NCI-H774 (cell line): Measurements from ENCODE around the gene INO80.

ENCODE experiments used
- DNase-seq: peaks from one replicate; lab custom pipeline; 2025; lab: John Stamatoyannopoulos, UW

Gene INO80

GRCh38 chr15:40944510-40945296, 171.4 kb downstream of the INO80 start:
- DNase-seq = peak; percentile 78

GRCh38 chr15:40943764-40944365, 172.2 kb downstream of the INO80 start:
- DNase-seq = no peak

DNA sequence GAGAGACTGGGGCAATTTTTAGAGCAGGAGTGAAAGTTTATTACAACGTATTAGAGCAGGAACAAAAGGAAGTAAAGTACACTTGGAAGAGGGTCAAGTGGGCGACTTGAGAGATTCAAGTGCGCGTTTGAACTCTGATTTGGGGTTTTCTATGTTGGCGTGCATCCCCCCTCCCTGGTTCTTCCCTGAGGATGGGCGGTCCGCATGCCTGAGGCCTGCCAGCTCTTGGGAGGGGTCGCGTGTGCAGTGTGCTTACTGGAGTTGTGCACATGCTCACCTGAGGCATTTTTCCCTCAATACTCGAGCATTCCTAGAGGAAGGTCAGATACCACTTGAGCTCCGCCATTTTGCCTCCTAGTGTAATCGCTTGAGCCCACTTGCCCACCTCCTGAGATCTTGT, 173.2 kb downstream of the INO80 start:
- no peak for DNase-seq

GRCh38 chr15:40942337-40942854, 173.7 kb downstream of the INO80 start:
- DNase-seq = no peak

DNA sequence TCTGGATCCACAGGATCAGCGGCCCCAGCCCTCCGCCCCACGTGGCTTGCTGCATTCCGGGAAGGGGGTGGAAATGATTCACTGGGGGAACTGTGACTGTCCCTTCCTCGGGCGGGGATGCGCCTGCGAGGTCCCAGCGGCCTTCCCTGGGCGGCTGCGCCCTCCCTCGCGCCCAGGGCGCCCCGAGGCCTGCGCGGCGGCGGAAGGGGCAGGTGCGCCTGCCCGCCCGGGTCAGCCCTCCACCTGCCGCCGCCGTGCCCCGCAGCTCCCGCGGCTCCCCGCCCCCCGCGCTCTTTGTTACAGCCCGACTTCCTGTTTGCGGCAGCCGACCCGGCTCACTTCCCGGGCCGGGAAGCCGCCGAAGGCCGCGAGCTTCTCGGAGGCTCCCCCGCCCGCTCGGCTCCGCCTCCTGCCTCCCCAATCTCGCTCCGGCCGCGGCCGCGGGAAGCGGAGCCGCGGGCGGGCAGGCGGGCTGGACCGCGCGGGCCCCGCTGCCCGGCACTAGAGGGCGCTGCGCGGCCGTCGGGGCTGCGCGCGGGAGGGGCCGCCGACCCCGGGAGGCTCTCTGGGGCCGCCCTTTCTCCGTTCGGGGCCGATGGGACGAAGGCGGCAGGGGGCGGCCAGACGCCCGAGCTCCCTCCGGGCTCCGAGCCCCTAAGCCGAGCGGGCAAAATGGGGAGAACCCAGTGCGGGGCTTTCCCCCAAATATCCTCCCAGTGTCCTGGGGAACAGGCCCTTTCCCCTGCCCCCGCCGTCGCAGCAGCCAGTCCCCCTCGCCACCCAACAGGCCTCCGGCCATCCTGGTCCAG, 174.3 kb downstream of the INO80 start:
- DNase-seq = peak; percentile 77

DNA sequence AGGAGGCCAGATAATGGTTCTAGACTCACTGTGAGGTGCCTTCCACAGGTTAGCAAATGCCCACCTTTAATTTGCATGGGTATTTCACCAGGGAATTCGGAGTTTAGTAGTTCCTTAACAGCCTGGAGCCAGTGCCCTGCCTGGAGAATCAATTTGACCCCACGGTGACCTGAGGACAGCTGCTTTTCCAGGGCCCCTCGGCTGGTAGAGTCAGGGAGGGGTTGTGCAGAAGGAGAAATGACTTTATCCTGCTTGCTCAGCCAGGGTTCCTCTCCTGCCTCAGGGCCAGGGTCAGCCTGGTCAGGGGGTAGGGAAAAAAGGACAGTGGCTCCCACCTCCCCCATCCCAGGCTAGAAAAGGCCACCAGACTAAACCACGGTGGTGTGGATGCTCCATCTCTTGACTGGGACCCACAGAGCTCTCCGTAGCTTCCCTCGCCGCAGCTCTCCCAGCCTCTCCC, 175.0 kb downstream of the INO80 start:
- no peak for DNase-seq

GRCh38 chr15:40940296-40940801, 175.7 kb downstream of the INO80 start:
- no peak for DNase-seq

GRCh38 chr15:40938536-40938870, 177.6 kb downstream of the INO80 start:
- no peak for DNase-seq

DNA sequence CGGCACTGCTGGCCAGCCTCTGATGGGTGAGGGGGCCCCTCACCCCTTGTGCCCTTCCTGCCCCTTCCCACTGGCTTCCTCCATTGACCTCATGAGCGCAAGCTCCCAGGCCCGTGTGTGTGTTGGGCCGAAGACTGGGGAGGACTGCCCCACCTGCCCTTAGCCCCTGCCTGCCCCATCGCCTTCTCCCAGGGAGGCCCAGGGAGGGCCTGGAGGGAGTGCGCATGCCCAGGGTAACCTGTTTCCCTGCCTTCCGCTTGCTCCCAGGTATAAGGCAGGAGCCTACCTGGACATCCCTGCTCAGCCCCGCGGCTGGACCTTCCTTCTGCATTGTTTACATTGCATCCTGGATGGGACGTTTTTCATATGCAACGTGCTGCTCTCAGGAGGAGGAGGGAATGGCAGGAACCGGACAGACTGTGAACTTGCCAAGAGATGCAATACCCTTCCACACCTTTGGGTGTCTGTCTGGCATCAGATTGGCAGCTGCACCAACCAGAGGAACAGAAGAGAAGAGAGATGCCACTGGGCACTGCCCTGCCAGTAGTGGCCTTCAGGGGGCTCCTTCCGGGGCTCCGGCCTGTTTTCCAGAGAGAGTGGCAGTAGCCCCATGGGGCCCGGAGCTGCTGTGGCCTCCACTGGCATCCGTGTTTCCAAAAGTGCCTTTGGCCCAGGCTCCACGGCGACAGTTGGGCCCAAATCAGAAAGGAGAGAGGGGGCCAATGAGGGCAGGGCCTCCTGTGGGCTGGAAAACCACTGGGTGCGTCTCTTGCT, 178.1 kb downstream of the INO80 start:
- no peak for DNase-seq

DNA sequence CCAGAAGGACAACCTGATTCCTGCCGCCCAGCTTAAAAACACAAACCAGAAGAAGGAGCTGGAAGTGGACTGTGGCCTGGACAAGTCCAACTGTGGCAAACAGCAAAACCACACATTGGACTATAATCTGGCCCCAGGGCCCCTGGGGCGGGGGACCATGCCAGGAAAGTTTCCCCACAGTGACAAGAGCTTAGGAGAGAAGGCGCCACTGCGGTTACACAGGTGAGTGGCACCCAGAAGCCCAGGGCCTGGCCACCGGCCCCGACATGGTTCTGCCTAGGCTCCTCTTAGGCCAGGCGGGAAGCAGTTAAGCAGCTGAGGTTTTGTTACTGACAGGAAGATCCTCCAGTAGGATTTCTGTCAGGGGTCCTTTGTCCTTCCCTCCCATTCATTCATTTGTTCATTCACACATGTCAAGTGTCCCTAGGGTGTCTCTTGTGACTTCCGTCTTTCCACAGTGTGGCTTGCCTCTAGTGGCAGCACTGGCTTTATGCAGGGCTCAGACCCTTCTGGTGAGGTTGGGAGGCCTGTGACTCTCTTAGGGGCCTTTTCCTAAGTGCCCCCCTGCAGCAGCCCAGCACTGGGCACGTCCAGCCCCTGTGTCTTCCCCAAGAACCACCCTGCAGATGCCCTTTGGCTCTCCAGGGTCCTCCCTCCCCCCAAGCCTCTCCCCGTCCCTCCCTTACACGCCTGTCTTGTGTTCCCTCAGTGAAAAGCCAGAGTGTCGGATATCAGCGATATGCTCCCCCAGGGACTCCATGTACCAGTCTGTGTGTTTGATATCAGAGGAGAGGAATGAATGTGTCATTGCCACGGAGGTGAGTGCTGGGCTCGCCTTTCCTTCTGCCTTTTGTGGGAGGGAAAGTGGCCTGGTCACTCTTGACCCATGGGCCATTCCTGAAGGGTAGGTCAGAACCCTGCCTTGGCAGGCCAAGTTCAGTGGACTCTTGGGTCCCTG, 179.1 kb downstream of the INO80 start:
- DNase-seq = no peak

DNA sequence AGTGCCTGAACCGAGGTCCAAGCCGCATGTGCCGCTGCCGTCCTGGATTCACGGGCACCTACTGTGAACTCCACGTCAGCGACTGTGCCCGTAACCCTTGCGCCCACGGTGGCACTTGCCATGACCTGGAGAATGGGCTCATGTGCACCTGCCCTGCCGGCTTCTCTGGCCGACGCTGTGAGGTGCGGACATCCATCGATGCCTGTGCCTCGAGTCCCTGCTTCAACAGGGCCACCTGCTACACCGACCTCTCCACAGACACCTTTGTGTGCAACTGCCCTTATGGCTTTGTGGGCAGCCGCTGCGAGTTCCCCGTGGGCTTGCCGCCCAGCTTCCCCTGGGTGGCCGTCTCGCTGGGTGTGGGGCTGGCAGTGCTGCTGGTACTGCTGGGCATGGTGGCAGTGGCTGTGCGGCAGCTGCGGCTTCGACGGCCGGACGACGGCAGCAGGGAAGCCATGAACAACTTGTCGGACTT, 179.8 kb downstream of the INO80 start:
- no peak for DNase-seq

DNA sequence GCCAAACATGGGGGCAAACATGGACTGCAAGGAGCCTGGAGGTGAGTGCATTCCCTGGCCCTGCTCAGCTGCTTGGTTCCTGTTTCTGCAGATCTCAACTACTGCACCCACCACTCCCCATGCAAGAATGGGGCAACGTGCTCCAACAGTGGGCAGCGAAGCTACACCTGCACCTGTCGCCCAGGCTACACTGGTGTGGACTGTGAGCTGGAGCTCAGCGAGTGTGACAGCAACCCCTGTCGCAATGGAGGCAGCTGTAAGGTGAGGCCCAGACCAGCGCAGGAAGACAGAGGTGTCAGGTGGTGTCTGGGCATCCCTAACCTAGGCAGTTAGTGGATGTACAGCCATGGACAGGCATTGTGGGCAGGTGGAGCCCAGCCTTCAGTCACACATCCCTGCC, 181.6 kb downstream of the INO80 start:
- no peak for DNase-seq

GRCh38 chr15:40933517-40933902, 182.6 kb downstream of the INO80 start:
- no peak for DNase-seq

GRCh38 chr15:40932649-40933516, 183.2 kb downstream of the INO80 start:
- DNase-seq = peak; percentile 62

GRCh38 chr15:40932156-40932555, 183.9 kb downstream of the INO80 start:
- peak; percentile 53 for DNase-seq

GRCh38 chr15:40931300-40932142, 184.6 kb downstream of the INO80 start:
- DNase-seq = no peak

GRCh38 chr15:40930430-40931299, 185.4 kb downstream of the INO80 start:
- DNase-seq = peak; percentile 36
